ENCODE data around the gene FRMD4B.
A peak's percentile ranks its signal among the peaks of the same experiment; 100 is the strongest.

The FRMD4B gene

DNA sequence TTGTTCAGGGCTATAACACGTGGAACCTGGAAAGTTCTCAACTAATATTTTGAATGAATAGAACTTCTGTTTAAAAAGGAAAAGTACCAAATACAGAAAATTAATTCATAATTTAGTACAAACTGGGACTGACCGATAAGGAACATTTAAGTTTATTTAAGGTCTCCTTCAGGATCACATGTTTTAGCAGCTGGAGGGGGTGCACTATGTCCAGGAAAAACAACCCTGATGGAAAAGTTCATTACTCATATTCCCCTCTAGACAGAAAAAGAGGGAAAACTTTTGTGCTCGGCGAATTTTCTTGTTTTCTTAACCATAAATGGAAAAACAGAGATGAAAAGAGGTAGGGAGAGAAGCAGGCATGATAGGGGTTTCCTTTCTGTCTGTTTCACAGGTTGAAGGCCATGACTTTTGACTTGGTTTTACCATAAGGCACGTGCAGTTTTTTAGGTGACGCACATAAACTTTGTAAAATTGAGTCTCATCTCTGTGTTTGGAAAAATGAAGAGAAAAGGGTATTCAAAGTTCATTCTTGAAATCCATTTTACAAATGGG is 26.5 kb downstream of the FRMD4B start:
- Histone ChIP-seq H3K9ac (ENCODE audit: low read depth, low read length) (no peak overlapping the region), H3K27me3 (ENCODE audit: control insufficient read depth, insufficient read depth, low read length) (no peaks in the 10 kb centered on the region), H3K36me3 (ENCODE audit: insufficient read depth, low read length) (no peaks in the 10 kb centered on the region), H3K4me2 (ENCODE audit: low read length) (no peak overlapping the region), H3K4me3 (ENCODE audit: low read length) (no peak overlapping the region), H3K9me3 (replicated peaks; ENCODE audit: low read length) (no peaks in the 10 kb centered on the region), H3K4me1 (ENCODE audit: control insufficient read depth, insufficient read depth, low read length) (peaks cover 18% of the 10 kb centered on the region)

DNA sequence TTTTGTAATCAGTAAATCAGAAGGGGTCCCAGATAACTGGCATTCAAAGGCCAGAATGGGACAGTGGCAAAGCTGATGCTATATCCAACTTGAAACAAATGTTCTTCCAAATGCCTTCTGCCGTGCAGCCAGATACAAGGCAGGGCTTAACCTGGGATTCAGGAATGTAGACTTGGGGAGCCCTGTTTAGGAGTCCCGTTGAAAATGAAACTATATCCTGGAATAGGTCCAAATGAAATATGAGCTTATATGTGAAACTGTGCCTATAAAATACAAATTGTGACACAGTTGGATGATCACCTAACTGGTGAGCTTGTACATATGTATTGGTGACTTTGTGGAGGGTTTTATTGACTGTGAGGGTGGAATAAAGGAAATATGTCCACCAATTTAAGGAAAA is 28.7 kb downstream of the FRMD4B start:
- Histone ChIP-seq H3K4me3 (ENCODE audit: low read length) (no peak overlapping the region), H3K9me3 (replicated peaks; ENCODE audit: low read length) (no peaks in the 10 kb centered on the region), H3K36me3 (ENCODE audit: insufficient read depth, low read length) (no peaks in the 10 kb centered on the region), H3K4me2 (ENCODE audit: low read length) (peak overlapping the region; percentile 23), H3K4me1 (ENCODE audit: control insufficient read depth, insufficient read depth, low read length) (peaks cover 9% of the 10 kb centered on the region), H3K9ac (ENCODE audit: low read depth, low read length) (no peak overlapping the region), H3K27me3 (ENCODE audit: control insufficient read depth, insufficient read depth, low read length) (no peaks in the 10 kb centered on the region)

- Histone ChIP-seq H3K4me3 (ENCODE audit: low read length) (no peak overlapping the region), H3K27me3 (ENCODE audit: control insufficient read depth, insufficient read depth, low read length) (no peaks in the 10 kb centered on the region), H3K36me3 (ENCODE audit: insufficient read depth, low read length) (no peaks in the 10 kb centered on the region), H3K4me1 (ENCODE audit: control insufficient read depth, insufficient read depth, low read length) (peaks cover 9% of the 10 kb centered on the region), H3K9me3 (replicated peaks; ENCODE audit: low read length) (no peaks in the 10 kb centered on the region), H3K9ac (ENCODE audit: low read depth, low read length) (no peak overlapping the region), H3K4me2 (ENCODE audit: low read length) (no peak overlapping the region)
These were observed 30.9 kb downstream of the FRMD4B start for GRCh38 chr3:69354948-69355347.

- Histone ChIP-seq H3K36me3 (ENCODE audit: insufficient read depth, low read length) (no peaks in the 10 kb centered on the region), H3K9me3 (replicated peaks; ENCODE audit: low read length) (no peaks in the 10 kb centered on the region), H3K4me3 (ENCODE audit: low read length) (no peak overlapping the region), H3K27me3 (ENCODE audit: control insufficient read depth, insufficient read depth, low read length) (no peaks in the 10 kb centered on the region), H3K9ac (ENCODE audit: low read depth, low read length) (no peak overlapping the region), H3K4me1 (ENCODE audit: control insufficient read depth, insufficient read depth, low read length) (peaks cover 9% of the 10 kb centered on the region), H3K4me2 (ENCODE audit: low read length) (no peak overlapping the region)
These were observed 32.4 kb downstream of the FRMD4B start for GRCh38 chr3:69353503-69353902.

DNA sequence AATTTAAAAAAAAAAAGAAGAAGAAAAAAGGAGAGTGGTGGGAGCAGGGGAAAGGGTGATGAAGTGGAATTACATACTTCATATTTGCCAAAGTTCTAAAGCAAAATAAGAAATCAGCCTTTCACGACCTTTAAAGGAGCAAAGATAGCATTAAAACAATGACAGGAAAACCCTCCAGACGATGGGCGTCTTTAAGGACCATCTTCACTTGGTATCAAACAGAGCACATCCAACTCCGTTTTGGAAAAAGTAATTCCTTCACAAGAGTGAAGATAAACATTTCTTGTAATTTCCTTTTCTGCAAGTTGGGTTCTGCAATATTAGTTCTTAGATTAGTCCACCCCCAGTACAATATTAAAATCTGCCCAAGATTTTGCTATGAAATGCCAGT is 32.8 kb downstream of the FRMD4B start:
- Histone ChIP-seq H3K27me3 (ENCODE audit: control insufficient read depth, insufficient read depth, low read length) (no peaks in the 10 kb centered on the region), H3K9ac (ENCODE audit: low read depth, low read length) (no peak overlapping the region), H3K36me3 (ENCODE audit: insufficient read depth, low read length) (no peaks in the 10 kb centered on the region), H3K4me3 (ENCODE audit: low read length) (no peak overlapping the region), H3K9me3 (replicated peaks; ENCODE audit: low read length) (no peaks in the 10 kb centered on the region), H3K4me2 (ENCODE audit: low read length) (no peak overlapping the region), H3K4me1 (ENCODE audit: control insufficient read depth, insufficient read depth, low read length) (peaks cover 9% of the 10 kb centered on the region)

DNA sequence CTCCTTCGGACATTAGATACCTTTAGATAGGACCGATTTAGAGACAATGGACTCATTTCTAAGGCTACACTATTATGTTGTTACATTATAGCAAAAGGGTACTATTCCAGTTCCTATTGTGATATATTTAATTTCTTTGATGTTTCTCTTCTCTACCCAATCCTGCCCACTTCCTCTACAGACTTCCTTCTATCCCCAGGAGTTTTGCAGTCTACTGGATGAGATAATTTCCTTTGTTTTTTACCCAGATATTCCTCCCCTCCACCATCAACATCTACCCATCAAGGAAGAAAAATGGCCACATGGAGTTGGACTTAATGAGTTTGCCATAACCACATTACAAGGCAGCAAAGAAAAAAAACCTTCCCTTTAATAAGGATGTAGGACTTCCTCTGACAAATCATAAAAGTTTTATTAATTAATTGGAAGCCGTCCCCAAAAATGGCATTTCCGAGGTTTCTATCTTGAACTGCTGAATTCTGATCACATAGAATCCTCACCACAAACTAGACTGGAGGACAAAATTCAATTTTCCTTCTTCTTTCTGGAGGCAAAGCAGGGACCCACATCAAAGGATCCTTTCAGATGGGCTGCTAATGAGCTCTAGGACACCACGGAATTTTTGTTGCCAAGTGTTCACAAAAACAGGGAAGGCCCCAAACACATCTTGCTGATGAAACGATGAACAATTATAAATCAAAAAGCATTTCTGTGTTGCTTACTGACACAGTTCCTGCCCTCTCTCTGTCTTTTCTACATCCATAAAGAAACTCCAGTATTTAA is 33.4 kb downstream of the FRMD4B start:
- Histone ChIP-seq H3K9ac (ENCODE audit: low read depth, low read length) (no peak overlapping the region), H3K9me3 (replicated peaks; ENCODE audit: low read length) (no peaks in the 10 kb centered on the region), H3K27me3 (ENCODE audit: control insufficient read depth, insufficient read depth, low read length) (no peaks in the 10 kb centered on the region), H3K4me2 (ENCODE audit: low read length) (no peak overlapping the region), H3K36me3 (ENCODE audit: insufficient read depth, low read length) (no peaks in the 10 kb centered on the region), H3K4me1 (ENCODE audit: control insufficient read depth, insufficient read depth, low read length) (peaks cover 7% of the 10 kb centered on the region), H3K4me3 (ENCODE audit: low read length) (no peak overlapping the region)

DNA sequence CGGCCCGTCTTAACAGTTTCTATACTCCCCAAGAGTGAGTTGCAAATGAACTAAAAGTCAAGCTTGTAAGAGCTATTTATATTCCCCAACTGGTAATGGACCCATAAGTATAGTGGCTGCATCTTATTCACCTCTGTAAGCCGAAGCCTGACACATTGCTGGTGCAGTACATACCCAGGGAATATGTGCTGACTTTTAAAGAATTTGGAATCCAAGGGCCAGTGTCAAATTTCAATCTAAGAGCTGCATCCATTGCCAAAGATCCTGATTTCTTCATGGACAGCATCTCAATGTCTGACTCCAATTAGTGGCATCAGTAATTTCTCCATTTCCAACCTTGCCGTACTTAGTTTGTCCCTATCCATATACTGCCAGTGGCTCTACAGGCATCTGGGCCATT is 42.0 kb downstream of the FRMD4B start:
- no peak overlapping the region for H3K4me3 ChIP-seq (ENCODE audit: low read length)
- H3K36me3 ChIP-seq (ENCODE audit: insufficient read depth, low read length), result no peaks in the 10 kb centered on the region
- H3K27me3 ChIP-seq (ENCODE audit: control insufficient read depth, insufficient read depth, low read length), result no peaks in the 10 kb centered on the region
- H3K9me3 ChIP-seq (replicated peaks; ENCODE audit: low read length), result no peaks in the 10 kb centered on the region
- no peak overlapping the region for H3K9ac ChIP-seq (ENCODE audit: low read depth, low read length)
- no peaks in the 10 kb centered on the region for H3K4me1 ChIP-seq (ENCODE audit: control insufficient read depth, insufficient read depth, low read length)
- H3K4me2 ChIP-seq (ENCODE audit: low read length), result no peak overlapping the region

GRCh38 chr3:69342074-69342473 is 43.8 kb downstream of the FRMD4B start:
- Histone ChIP-seq H3K4me1 (ENCODE audit: control insufficient read depth, insufficient read depth, low read length) (no peaks in the 10 kb centered on the region), H3K9ac (ENCODE audit: low read depth, low read length) (no peak overlapping the region), H3K4me3 (ENCODE audit: low read length) (no peak overlapping the region), H3K36me3 (ENCODE audit: insufficient read depth, low read length) (no peaks in the 10 kb centered on the region), H3K4me2 (ENCODE audit: low read length) (no peak overlapping the region), H3K27me3 (ENCODE audit: control insufficient read depth, insufficient read depth, low read length) (no peaks in the 10 kb centered on the region), H3K9me3 (replicated peaks; ENCODE audit: low read length) (no peaks in the 10 kb centered on the region)

DNA sequence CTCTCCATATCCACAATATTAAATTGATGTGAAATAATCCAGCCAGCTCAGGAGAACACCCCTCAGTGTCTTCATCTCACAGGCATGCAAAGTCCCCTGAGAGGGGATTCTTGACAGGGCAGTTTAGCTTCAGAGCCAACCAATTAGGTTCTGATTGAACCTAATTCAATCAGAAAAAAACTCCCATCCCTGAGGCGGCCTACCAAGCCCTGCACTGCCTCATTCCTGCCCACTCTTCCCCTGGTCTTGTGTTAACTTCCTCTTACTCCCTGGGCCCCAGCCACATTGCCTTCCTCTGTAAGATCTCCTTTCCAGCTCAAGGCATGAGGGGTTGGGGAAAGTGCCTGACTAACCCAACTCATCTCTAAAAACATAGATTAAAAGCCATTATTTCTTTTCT is 46.1 kb downstream of the FRMD4B start:
- no peaks in the 10 kb centered on the region for H3K27me3 ChIP-seq (ENCODE audit: control insufficient read depth, insufficient read depth, low read length)
- no peak overlapping the region for H3K9ac ChIP-seq (ENCODE audit: low read depth, low read length)
- H3K9me3 ChIP-seq (replicated peaks; ENCODE audit: low read length), result no peaks in the 10 kb centered on the region

GRCh38 chr3:69338911-69339310 is 47.0 kb downstream of the FRMD4B start:
- Histone ChIP-seq H3K9ac (ENCODE audit: low read depth, low read length) (no peak overlapping the region), H3K27me3 (ENCODE audit: control insufficient read depth, insufficient read depth, low read length) (no peaks in the 10 kb centered on the region), H3K9me3 (replicated peaks; ENCODE audit: low read length) (no peaks in the 10 kb centered on the region), H3K4me3 (ENCODE audit: low read length) (no peak overlapping the region), H3K4me2 (ENCODE audit: low read length) (no peak overlapping the region), H3K4me1 (ENCODE audit: control insufficient read depth, insufficient read depth, low read length) (no peaks in the 10 kb centered on the region), H3K36me3 (ENCODE audit: insufficient read depth, low read length) (no peaks in the 10 kb centered on the region)

More for the DNA sequence above, 46.1 kb downstream of the FRMD4B start:
- H3K4me1 ChIP-seq (ENCODE audit: control insufficient read depth, insufficient read depth, low read length), result no peaks in the 10 kb centered on the region
- H3K36me3 ChIP-seq (ENCODE audit: insufficient read depth, low read length), result no peaks in the 10 kb centered on the region
- no peak overlapping the region for H3K4me2 ChIP-seq (ENCODE audit: low read length)
- no peak overlapping the region for H3K4me3 ChIP-seq (ENCODE audit: low read length)

- Histone ChIP-seq H3K27me3 (ENCODE audit: control insufficient read depth, insufficient read depth, low read length) (no peaks in the 10 kb centered on the region), H3K4me1 (ENCODE audit: control insufficient read depth, insufficient read depth, low read length) (no peaks in the 10 kb centered on the region), H3K4me3 (ENCODE audit: low read length) (no peak overlapping the region), H3K36me3 (ENCODE audit: insufficient read depth, low read length) (no peaks in the 10 kb centered on the region), H3K4me2 (ENCODE audit: low read length) (no peak overlapping the region), H3K9me3 (replicated peaks; ENCODE audit: low read length) (no peaks in the 10 kb centered on the region), H3K9ac (ENCODE audit: low read depth, low read length) (no peak overlapping the region)
These were observed 53.0 kb downstream of the FRMD4B start for GRCh38 chr3:69332934-69333333.

DNA sequence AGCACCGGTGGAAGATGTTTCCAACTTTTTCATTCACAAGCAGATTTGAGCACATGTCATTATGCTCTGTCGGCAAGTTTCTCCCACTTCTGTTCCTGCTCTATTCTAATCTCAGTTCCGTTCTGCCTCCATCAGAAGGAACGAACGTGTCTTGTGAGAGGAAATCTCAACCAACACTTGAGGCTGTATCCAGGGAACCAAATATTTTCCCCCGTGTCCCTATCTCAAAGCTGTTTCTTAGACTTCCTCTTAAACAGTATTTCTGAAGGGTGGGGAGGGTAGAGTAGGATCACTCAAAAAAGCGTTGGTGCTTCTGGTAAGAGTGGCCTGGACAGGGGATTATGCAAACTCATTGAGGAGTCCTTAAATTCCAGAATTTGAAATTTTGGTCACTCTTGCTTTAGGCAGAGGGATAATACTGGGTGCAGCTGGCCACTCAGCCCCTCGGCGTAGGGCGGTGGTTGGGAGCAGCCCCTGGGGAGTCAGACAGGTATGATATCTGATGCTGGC is 54.9 kb downstream of the FRMD4B start:
- Histone ChIP-seq H3K27me3 (ENCODE audit: control insufficient read depth, insufficient read depth, low read length) (no peaks in the 10 kb centered on the region), H3K9ac (ENCODE audit: low read depth, low read length) (no peak overlapping the region), H3K4me2 (ENCODE audit: low read length) (no peak overlapping the region), H3K4me3 (ENCODE audit: low read length) (no peak overlapping the region), H3K36me3 (ENCODE audit: insufficient read depth, low read length) (no peaks in the 10 kb centered on the region), H3K4me1 (ENCODE audit: control insufficient read depth, insufficient read depth, low read length) (peaks cover 11% of the 10 kb centered on the region), H3K9me3 (replicated peaks; ENCODE audit: low read length) (no peaks in the 10 kb centered on the region)
